HEK293T (cell line): ENCODE results near the gene SIMC1.
"Not testable (repeated sequence)": the region's sequence is repeated elsewhere in the genome, so short reads cannot be mapped to it uniquely, and the experiment has no call there.

Source experiments
- ARNT ChIP-seq: fragments of 450-650 bp; IDR thresholded peaks from 2 replicates; pipeline ENCODE4 v1.6.1; 2017; ENCODE audit warnings: mild to moderate bottlenecking
- BHLHE40 ChIP-seq: fragments of 450-650 bp; IDR thresholded peaks from 2 replicates; pipeline ENCODE4 v1.6.1; 2016; ENCODE audit warnings: mild to moderate bottlenecking, moderate library complexity, borderline replicate concordance
- CTBP1 ChIP-seq: fragments of 450-650 bp; IDR thresholded peaks from 2 replicates; pipeline ENCODE4 v1.6.1; 2016; ENCODE audit warnings: borderline replicate concordance
- ELF4 ChIP-seq: fragments of 450-650 bp; IDR thresholded peaks from 2 replicates; pipeline ENCODE4 v1.6.1; 2017; ENCODE audit warnings: antibody characterized with exemption
- FOXA1 ChIP-seq: fragments of 450-650 bp; IDR thresholded peaks from 2 replicates; pipeline ENCODE4 v1.6.1; 2016; ENCODE audit warnings: mild to moderate bottlenecking
- FOXK2 ChIP-seq: fragments of 450-650 bp; IDR thresholded peaks from 2 replicates; pipeline ENCODE4 v1.6.1; 2016; ENCODE audit warnings: mild to moderate bottlenecking
- FOXM1 ChIP-seq: fragments of 450-650 bp; IDR thresholded peaks from 2 replicates; pipeline ENCODE4 v1.6.1; 2017; ENCODE audit warnings: mild to moderate bottlenecking, borderline replicate concordance
- LEF1 ChIP-seq: fragments of 450-650 bp; IDR thresholded peaks from 2 replicates; pipeline ENCODE4 v1.6.1; 2017; ENCODE audit warnings: mild to moderate bottlenecking, borderline replicate concordance
- NFRKB ChIP-seq: fragments of 450-650 bp; IDR thresholded peaks from 2 replicates; pipeline ENCODE4 v1.6.1; 2016; ENCODE audit warnings: mild to moderate bottlenecking, moderate library complexity
- PKNOX1 ChIP-seq: fragments of 450-650 bp; IDR thresholded peaks from 2 replicates; pipeline ENCODE4 v1.6.1; 2016
- SP1 ChIP-seq: fragments of 450-650 bp; IDR thresholded peaks from 2 replicates; pipeline ENCODE4 v1.6.1; 2017
- SUZ12 ChIP-seq: fragments of 450-650 bp; IDR thresholded peaks from 2 replicates; pipeline ENCODE4 v1.6.1; 2016; ENCODE audit warnings: mild to moderate bottlenecking
- TARDBP ChIP-seq: fragments of 450-650 bp; IDR thresholded peaks from 2 replicates; pipeline ENCODE4 v1.6.1; 2016

- TF ChIP-seq FOXA1, SP1, ELF4, FOXM1, BHLHE40, PKNOX1, FOXK2, ARNT, CTBP1, NFRKB, LEF1, TARDBP, SUZ12: not testable (repeated sequence)
These were observed 52.0 kb downstream of the SIMC1 start for GRCh38 chr5:176290057-176290840.
